Measurements from ENCODE around the gene KRT16.
A peak's percentile ranks its signal among the peaks of the same experiment; 100 is the strongest.
"Not testable (repeated sequence)": the region's sequence is repeated elsewhere in the genome, so short reads cannot be mapped to it uniquely, and the experiment has no call there.

The KRT16 gene

GRCh38 chr17:41583137-41584127, 29.1 kb downstream of the KRT16 start:
- DNase-seq (ENCODE audit: low read depth in 2 of 2) = no peak

DNA sequence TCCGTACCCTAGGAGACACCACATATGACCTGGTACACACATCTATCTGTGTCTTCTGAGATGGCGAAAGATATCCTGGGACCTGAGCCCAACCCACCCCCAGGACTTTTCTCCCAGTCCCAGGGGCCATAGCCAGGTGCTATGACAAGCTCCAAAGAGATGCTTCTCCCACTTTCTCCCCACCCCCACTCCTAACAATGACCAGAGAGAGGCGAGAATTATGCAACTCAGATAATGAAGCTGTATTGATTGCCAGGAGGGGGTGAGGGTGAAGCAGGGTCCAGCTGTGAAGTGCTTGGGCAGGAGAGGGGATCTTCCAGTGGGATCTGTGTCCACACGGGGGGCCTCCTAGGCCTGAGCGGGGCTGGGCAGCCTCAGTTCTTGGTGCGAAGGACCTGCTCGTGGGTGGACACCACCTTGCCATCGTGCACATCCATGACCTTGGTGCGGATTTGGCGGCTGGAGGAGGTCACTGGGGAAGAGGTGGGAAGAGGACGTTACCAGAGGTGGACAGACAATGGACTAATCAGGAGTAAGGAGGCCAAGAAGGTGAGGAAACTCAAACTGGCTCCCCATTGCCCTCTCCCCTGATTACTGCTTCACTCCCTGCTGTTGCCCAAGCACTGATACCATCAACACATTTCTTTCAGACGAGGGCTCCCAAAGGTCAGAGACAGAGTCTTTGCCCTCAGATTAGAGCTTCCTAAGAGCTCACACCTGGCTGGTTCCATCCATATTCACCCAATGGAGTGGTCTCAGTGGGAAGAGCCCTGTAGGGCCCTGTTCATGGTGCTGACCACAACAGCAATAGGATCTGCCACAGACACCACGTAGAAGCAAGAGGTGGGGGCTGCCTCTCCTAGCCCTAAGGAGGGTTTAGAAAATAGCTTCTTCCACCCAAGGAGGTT, 30.3 kb downstream of the KRT16 start:
- DNase-seq (ENCODE audit: low read depth in 2 of 2) = not testable (repeated sequence)

DNA sequence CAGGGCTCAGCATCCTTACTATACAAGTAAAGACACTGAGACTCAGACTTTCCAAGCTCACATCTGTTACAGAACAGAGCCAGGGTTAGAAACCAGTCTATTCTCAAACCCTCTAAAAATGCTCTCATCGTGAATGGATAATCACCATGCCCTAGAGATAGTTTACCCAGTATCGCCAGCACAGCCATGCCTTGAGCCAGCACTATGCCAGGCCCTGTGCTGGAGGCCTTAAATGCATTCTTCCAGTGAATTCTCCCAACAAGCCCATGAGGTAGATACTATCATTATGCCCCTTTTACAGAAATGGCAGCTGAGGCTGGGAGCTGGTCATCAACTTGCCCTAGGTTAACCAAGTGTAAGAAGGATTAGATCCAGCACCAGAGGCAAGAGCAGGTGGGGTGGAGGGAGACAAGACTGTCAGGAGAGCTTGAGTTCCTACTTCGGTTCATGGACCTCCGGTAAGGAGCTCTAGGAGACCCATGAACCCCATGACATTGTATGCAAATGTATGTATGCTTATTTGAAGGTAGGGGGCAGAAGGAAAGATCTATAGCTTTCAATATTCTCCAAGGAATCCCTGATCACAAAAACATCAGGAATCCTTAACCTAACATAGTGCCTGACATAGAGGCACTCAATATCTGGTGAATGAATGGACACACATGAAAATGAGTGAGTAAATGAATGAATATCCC, 31.1 kb downstream of the KRT16 start:
- no peak for DNase-seq (ENCODE audit: low read depth in 2 of 2)

DNA sequence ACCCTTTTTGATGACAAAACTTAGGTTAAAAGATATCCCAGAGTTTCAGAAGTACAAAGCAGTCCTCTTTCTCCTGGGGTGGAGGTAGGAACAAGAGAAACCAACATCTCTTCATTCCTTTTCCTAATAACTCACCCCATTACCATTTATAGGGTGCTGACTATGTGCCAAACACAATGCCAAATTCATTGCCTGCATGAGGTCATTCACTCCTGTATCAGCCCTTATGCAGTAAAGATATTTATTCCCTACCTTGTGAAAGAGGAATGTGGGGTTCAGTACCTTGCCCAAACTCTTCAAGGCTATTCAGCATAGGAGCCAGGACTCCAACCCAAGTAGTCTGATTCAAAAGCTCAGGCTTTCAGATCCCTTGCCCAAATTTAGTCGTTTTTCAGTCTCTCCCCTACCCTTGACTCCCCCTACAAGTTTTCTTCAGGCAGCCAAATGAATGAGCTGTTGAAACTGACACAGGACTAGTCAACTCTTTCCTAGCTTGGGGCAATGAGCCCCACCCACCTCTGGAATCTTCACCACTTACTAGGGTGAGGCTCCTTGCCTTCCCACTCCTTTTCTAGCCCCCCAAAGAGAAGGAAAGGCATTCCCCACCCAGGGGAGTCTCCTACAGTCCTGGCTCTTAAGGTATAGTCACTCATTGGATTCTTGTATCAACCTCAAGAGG, 31.7 kb downstream of the KRT16 start:
- DNase-seq (ENCODE audit: low read depth in 2 of 2) = no peak

DNA sequence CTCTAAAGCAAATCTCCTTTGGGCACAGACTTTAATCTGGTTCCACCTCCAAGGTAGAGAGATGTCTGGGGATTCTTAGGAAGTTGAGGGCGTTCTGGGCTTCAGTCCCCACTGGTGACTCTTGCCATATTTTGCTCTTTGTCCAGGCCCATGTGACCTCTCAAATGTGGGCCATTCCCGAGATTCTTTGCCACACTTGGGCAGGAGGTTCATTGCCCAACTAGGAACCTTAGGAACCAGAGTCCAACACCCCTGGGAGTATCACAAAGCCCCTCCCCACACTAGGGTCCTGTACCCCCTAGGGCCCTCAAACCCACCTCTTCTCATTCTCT, 32.4 kb downstream of the KRT16 start:
- no peak for DNase-seq (ENCODE audit: low read depth in 2 of 2)

GRCh38 chr17:41579484-41580243, 32.9 kb downstream of the KRT16 start:
- DNase-seq (ENCODE audit: low read depth in 2 of 2) = peak in 1 of 2 donors; percentile 40

DNA sequence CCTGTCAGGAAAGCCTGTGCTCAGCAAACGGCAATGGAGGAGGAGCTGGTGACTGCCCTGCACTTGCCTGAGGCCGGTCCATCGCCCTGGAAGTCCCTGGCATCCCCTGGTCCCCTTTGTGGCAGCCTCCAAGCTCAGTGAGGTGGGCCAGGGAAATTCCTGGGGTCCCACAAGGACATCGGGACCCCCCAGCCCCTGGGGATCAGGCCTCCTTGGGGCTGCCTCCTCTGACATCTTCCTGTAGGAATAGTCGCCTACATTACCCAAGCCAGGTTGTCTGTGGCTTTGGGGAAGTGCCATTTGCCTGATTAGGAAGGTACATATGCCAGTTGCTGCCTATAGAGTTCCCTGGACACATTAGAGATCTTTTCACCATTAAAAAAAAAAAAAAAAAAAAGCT, 33.6 kb downstream of the KRT16 start:
- no peak for DNase-seq (ENCODE audit: low read depth in 2 of 2)

DNA sequence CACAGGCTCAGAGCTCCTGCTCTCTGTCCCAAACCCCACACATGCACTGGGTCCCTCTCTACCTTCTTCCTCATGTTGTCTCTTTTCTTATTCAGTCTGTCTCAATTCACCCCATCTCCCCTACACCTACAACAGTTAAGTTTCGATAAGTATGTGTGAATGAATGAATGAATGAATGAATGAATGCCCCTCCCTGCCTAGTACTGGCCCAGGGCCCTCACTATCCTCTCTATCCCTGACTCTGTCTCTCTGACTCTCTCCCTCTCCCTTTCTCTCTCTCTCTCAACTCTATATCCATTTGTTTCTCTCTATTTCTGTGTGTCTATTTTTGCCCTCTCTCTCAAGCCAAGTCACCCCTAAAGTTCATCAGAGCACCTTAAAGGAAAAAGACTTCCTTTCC, 34.0 kb downstream of the KRT16 start:
- DNase-seq (ENCODE audit: low read depth in 2 of 2) = no peak

DNA sequence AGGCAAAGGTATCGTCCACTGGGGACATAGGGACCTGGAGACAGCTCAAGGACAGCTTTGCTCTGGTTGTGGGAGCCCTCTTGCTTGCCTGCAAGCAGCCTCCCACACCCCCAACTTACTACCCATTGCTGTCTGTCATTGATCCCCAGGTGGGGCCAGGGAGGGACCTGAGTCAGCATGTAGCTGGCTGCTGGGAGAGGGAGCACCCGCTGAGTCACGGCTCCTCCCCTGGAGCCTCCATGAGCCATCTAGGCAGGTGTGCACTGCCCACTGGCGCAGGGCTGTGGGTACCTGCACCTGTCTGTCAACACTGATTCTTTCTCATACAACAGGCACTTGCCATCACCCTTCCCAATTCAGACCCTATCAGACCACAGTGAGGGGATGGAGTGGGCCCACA, 35.8 kb downstream of the KRT16 start:
- not testable (repeated sequence) for DNase-seq (ENCODE audit: low read depth in 2 of 2)

DNA sequence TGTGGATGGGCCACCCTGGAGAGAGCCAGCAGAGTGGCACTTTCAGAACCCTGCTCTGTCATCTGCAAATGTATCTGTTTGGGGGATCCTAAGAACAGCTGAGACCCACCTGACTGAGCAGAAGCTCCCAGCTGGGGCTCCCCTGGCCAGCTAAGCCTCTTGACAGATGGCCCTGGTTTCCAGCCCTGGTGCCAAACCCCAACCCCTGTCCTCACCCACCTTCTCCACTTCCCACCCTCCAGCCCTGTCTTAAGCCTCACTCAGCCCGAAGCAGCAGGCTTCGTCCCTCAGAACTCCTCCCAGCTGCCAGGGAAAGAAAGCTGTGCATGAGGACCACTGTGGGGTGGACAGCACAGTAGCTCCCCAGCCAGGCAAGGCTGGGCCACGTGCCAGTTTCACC, 37.2 kb downstream of the KRT16 start:
- DNase-seq (ENCODE audit: low read depth in 2 of 2) = no peak

- no peak for DNase-seq (ENCODE audit: low read depth in 2 of 2)
Observed at GRCh38 chr17:41571561-41572434, 40.8 kb downstream of the KRT16 start, which contains the start of gene KRT9. KRT9 (minus strand) TSS chr17:41572059; CDS start chr17:41571992, 67 bp downstream.

- no peak for DNase-seq (ENCODE audit: low read depth in 2 of 2)
Observed at GRCh38 chr17:41567317-41567716, 45.2 kb downstream of the KRT16 start.

GRCh38 chr17:41565338-41565737, 47.2 kb downstream of the KRT16 start:
- no peak for DNase-seq (ENCODE audit: low read depth in 2 of 2)

GRCh38 chr17:41563607-41564170, 48.9 kb downstream of the KRT16 start:
- no peak for DNase-seq (ENCODE audit: low read depth in 2 of 2)

DNA sequence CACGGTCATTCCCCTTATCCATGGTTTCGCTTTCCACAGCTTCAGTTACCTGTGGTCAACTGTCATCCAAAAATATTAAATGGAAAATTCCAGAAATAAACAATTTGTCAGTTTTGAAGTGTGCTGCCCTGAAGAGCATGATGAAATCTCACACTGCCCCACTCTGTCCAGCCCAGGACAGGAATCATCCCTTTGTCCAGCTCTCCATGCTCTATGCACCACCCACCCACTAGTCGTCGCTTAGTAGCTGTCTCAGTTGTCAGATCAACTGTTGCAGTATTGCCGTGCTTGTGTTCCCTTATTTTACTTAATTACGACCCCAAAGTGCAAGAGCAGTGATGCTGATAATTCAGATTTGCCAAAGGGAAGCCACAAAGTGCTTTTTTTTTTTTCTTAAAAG, 51.0 kb downstream of the KRT16 start:
- no peak for DNase-seq (ENCODE audit: low read depth in 2 of 2)

Data from stimulated activated CD4-positive, alpha-beta T cell treated with anti-CD3 and anti-CD28 coated beads, Interleukin-1b, Interleukin-23, amount 100 ng/mL, for 1 hour (primary cell).